Ectodermal cell (in vitro differentiated cells): ENCODE measurements around the gene NEAT1.

Source experiments
- H3K27ac ChIP-seq: 2 replicates; pipeline ENCODE4 v1.7.0; 2013; ENCODE audit warnings: mild to moderate bottlenecking, low read depth, low read length; ENCODE audit not compliant: insufficient read depth, poor library complexity, severe bottlenecking
- H3K27me3 ChIP-seq: 2 replicates; pipeline ENCODE4 v1.7.0; 2013; ENCODE audit warnings: mild to moderate bottlenecking, low read length; ENCODE audit not compliant: insufficient read depth, control insufficient read depth, poor library complexity, severe bottlenecking
- H3K36me3 ChIP-seq: one replicate; pipeline ENCODE4 v1.7.0; 2013; ENCODE audit warnings: low read length; ENCODE audit not compliant: control insufficient read depth, insufficient read depth
- H3K4me1 ChIP-seq: one replicate; pipeline ENCODE4 v1.7.0; 2013; ENCODE audit warnings: low read length; ENCODE audit not compliant: control insufficient read depth, insufficient read depth
- H3K4me3 ChIP-seq: 2 replicates; pipeline ENCODE4 v1.7.0; 2013; ENCODE audit warnings: low read depth, low read length, control low read depth; ENCODE audit not compliant: insufficient read depth
- H3K9me3 ChIP-seq: 2 replicates; pipeline ENCODE4 v1.7.0; 2013; ENCODE audit warnings: mild to moderate bottlenecking, low read length, moderate library complexity; ENCODE audit not compliant: control insufficient read depth
- WGBS, 2 experiments: methylation state at CpG; one replicate each; pipeline ENCODE4 v1.1.7; 2013; ENCODE audit warnings: missing lambda C conversion rate in 2 of 2; 5-methylcytosine and 5-hydroxymethylcytosine counted together

NEAT1 gene

DNA sequence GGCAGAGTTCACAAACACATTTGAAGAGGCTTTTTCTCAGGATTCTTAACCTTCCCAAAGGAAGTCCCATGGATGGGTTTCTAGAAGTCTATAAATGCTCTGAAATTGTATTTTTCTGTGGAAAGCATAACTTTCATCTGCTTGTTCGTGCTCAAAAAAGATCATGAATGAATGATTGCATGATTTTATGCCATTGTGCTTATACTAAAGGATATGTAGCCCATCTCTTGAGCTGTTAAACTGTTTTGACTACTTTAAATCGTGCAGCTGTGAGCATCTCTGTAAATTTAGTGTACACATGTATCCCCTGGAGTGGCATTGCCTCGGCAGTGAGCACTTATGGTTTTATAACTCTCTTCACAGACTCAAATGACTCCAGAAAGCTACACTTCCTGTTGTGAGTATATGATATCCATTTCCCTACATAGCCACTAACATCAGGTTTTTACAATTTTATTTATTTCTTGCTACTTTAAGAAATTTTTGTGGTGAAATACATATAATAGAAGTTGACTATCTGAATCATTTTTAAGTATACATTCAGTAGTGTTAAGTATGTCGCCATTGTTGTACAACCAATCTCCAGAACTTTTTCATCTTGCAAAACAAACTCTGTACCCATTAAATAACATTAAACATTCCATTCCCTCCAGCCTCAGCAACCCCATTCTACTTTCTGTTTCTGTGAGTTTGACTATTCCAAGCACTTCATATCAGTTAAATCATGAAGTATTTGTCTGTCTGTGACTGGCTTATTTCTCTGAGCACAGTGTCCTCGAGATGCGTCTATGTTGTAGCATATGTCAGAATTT, 8.0 kb downstream of the NEAT1 start:
- peaks cover 16% of the 10 kb centered on the region for H3K4me1 ChIP-seq
- no peak overlapping the region for H3K27ac ChIP-seq
- WGBS, 2 experiments = 89 to 97% methylated on average over 4 to 6 of the region's 6 CpGs
- H3K27me3 ChIP-seq = no peaks in the 10 kb centered on the region
- H3K9me3 ChIP-seq = no peaks in the 10 kb centered on the region
- no peaks in the 10 kb centered on the region for H3K36me3 ChIP-seq
- no peak overlapping the region for H3K4me3 ChIP-seq

DNA sequence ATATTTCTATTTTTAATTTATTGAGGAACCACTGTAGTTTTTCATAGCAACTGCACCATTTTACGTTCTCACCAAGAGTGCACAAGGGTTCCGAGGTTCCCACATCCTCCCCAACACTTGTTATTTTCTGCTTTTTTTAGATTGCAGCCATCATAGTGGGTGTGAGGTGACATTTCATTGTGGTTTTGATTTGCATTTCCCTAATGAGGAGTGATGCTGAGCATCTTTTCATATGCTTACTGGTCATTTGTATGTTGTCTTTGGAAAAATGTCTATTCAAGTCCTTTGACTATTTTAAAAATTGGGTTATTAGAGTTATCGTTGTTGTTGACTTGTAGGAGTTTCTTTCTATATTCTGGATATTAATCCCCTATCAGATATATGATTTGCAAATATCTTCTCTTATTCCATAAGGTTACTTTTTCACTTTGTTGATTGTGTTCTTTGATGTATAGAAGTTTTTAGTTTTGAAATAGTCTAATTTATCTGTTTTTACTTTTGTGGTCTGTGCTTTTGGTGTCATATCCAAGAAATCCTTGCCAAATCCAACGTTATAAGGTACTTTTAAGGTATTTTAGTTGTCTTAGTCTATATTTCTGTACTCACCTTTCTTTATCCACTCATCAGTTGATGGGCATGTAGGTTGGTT, 9.0 kb downstream of the NEAT1 start:
- Histone ChIP-seq H3K9me3 (no peaks in the 10 kb centered on the region), H3K4me1 (peaks cover 7% of the 10 kb centered on the region), H3K4me3 (no peak overlapping the region), H3K36me3 (no peaks in the 10 kb centered on the region), H3K27ac (no peak overlapping the region), H3K27me3 (no peaks in the 10 kb centered on the region)
- WGBS, 2 experiments = 92 to 93% methylated on average over 3 of the region's 4 CpGs

DNA sequence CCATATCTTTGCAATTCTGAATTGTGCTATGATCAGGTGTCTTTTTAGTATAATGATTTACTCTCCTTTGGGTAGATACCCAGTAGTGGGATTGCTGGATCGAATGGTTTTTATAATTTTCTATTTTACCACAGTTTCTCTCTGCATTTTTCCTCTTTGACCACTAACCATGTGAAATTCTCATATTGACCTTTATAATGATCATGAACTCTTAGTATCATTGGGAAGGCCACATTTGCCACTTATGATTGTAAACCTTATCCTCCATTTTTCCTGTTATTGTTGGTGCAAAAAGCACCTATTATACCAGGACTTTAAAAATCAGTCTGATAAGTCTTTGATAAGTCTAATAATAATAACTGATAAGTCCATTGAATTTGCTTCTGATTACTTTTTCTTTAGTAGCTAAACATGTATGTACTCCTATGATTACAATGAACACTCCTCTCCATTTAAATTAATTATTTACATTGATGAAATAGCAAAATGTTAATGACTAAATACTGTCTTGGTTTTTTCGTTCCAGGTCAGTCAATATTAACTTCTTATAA, 9.6 kb downstream of the NEAT1 start:
- H3K9me3 ChIP-seq = no peaks in the 10 kb centered on the region
- no peak overlapping the region for H3K4me3 ChIP-seq
- WGBS, 2 experiments = 93% methylated on average over 1 of the region's 2 CpGs; no CpG with 5 or more reads in 1 of the 2 experiments
- H3K4me1 ChIP-seq = peaks cover 6% of the 10 kb centered on the region
- H3K27me3 ChIP-seq = no peaks in the 10 kb centered on the region
- no peaks in the 10 kb centered on the region for H3K36me3 ChIP-seq
- H3K27ac ChIP-seq = no peak overlapping the region

DNA sequence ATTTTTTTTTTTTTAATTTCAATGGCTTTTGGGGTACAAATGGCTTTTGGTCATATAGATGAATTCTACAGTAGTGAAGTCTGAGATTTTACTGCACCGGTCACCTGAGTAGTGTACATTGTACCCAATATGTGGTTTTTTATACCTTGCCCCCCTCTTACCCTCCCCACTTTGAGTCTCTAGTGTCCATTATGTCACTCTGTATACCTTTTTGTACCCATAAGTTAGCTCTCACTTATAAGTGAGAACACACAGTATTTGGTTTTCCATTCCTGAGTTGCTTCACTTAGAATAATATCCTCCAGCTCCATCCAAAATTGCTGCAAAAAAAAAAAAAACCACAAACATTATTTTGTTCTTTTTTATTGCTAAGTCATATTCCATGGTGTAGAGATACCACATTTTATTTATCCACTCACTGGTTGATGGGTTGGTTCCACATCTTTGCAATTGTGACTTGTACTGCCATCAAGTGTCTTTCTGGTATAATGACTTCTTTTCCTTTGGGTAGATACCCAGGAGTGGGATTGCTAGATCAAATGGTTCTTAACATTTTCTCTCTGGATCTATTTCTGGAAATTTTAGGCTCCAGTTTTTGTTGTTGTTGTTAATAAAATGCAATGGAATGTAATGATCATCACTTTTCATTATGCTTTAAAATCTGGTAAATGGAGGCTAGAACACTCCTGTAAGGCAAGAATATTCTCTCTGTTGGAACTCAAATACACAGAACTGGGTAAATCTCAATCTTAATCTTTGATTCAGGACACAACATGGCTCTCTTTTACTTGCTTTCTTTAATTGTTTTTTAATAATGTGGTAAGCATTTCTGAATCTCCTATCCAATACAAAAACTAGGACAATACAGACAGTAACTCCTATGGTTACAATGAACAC, 10.3 kb downstream of the NEAT1 start:
- Histone ChIP-seq H3K27me3 (no peaks in the 10 kb centered on the region), H3K36me3 (no peaks in the 10 kb centered on the region), H3K27ac (no peak overlapping the region), H3K4me3 (no peak overlapping the region), H3K9me3 (no peaks in the 10 kb centered on the region), H3K4me1 (peaks cover 3% of the 10 kb centered on the region)
- WGBS, 2 experiments = 96 to 100% methylated on average over 1 of the region's 1 CpG

DNA sequence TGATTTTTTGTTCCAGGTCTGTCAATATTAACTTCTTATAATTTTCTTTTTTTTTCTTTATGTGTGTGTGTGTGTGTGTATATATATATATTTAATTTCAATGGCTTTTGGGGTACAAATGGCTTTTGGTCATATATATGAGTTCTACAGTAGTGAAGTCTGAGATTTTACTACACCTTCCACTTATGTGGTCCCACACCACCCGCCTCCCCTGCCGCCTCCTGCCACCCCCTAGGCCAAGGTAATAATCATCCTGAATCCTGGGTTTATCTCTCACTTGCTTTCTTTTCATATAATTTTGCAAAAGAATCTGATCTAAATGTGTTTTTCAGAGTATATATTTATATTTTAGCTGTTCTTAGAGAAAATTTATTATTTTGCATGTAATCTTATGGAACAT, 11.1 kb downstream of the NEAT1 start:
- H3K4me3 ChIP-seq = no peak overlapping the region
- WGBS, 2 experiments = 100% methylated on average over 2 of the region's 2 CpGs
- H3K9me3 ChIP-seq = no peaks in the 10 kb centered on the region
- H3K4me1 ChIP-seq = peaks cover 3% of the 10 kb centered on the region
- no peaks in the 10 kb centered on the region for H3K36me3 ChIP-seq
- H3K27ac ChIP-seq = no peak overlapping the region
- H3K27me3 ChIP-seq = no peaks in the 10 kb centered on the region

DNA sequence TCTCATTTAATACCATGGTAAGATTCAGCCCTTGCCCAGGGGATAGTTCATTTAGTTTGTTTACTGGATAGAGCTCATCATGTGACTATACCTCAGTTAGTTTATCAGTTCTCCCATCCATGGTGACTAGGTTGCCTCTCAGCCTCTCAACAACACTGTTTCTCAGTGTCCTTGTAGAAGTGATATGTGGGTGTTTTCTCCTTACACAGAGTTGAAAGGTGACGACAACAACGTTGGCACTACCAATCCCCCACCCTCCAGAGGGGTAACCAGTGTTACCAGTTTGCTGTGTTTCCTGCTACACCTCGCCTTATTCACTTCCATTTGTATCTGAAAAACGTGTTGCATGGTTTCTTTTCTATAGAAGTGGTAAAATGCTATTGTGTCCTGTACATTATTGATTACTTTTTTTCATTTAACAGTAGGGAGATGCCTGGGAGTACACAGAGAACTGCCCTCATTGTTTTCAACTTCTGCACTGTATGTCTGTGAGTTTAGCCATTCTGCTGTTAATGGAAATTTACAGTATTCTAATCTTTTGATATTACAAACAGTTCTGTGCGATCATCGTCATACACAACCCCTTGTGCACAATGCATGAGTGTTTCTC, 11.6 kb downstream of the NEAT1 start:
- H3K4me3 ChIP-seq = no peak overlapping the region
- H3K36me3 ChIP-seq = no peaks in the 10 kb centered on the region
- H3K27ac ChIP-seq = no peak overlapping the region
- 78 to 94% methylated on average over 6 of the region's 6 CpGs for WGBS, 2 experiments
- peaks cover 3% of the 10 kb centered on the region for H3K4me1 ChIP-seq
- no peaks in the 10 kb centered on the region for H3K9me3 ChIP-seq
- no peaks in the 10 kb centered on the region for H3K27me3 ChIP-seq

DNA sequence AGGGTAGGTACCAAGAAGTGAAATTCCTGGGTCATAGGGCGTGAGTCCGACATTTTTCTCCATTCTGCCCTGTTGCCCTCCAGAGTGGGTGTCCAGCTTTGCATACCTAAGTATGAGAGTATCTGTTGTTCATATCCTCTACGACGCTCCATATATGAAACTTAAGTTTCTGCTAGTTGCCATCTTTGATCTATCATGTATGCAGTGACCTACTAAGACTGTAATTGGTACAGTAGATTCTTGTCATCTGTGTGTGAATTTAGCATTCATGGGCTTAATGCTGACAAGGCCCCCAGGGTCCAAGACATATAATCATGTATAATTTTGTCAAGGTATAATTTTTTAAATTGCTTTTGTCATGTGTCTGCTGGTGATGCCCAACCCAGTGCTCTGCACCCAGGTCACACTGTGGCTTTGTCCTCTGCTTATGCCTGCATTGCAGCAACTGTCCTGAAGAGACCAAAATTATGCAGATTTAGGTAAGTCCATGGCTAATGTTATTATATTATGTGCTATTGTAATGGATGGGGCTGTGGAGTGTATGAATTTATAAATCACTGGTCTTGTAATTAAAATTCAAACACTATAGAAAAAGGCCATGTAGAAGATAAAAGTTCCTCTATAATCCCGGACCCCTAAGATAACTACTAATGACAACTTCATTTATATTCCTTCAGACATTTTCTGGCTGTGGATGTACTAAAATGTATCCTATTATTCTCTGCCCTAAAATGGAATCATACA, 12.2 kb downstream of the NEAT1 start:
- Histone ChIP-seq H3K27me3 (no peaks in the 10 kb centered on the region), H3K36me3 (no peaks in the 10 kb centered on the region), H3K4me3 (no peak overlapping the region), H3K4me1 (peaks cover under 1% of the 10 kb centered on the region), H3K27ac (no peak overlapping the region), H3K9me3 (no peaks in the 10 kb centered on the region)
- WGBS, 2 experiments = 96 to 98% methylated on average over 4 to 5 of the region's 5 CpGs

DNA sequence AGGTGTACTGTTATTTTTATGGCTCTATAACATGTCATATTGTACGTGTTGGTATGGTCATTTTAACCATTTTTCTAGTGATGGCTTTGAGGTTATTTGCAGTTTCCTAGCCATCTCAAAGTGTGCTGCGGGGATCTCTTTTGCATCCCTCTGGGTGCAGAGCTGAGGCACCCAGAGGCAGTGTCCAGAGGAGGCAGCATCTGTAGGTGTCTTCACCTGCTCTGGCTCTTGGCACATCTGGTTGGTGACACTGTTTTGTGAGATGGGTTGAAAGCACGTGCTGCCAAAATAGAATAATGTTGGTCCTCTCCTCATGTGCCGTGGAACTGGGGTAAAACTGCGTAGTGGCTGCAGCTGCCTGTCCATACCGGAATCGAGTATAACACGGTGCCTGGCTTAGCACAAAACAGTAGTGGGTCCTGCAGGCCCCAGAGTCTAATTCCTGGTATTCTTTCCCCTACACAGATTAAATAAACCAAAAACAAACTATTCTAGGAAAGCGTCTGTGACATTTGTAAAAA, 12.9 kb downstream of the NEAT1 start:
- no peak overlapping the region for H3K27ac ChIP-seq
- WGBS, 2 experiments = 92 to 94% methylated on average over 9 of the region's 9 CpGs
- no peaks in the 10 kb centered on the region for H3K9me3 ChIP-seq
- H3K36me3 ChIP-seq = no peaks in the 10 kb centered on the region
- no peaks in the 10 kb centered on the region for H3K4me1 ChIP-seq
- H3K27me3 ChIP-seq = no peaks in the 10 kb centered on the region
- H3K4me3 ChIP-seq = no peak overlapping the region

DNA sequence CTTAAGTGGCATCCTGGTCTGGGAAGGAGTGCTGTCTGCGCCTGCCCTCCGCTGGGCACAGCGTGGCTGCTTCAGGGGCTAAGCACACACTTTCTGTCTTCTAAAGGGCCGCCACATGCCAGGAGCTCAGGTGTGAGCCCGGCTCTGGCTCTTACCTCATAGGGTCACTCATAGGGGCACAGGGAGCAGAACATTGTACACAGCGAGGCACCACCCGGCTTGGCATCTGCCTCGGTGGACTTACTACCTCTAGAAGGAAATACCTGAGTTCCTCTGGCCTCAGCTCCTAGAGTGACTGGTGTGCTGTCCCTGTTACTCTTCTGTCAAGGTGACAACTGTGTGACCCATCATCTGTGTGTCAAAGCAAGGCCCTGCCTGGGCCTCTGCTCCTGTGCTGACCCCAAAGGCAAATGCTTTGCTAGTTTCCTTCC, 13.4 kb downstream of the NEAT1 start:
- WGBS, 2 experiments = 93 to 95% methylated on average over 8 of the region's 8 CpGs
- no peaks in the 10 kb centered on the region for H3K9me3 ChIP-seq
- no peaks in the 10 kb centered on the region for H3K4me1 ChIP-seq
- H3K27ac ChIP-seq = no peak overlapping the region
- H3K4me3 ChIP-seq = no peak overlapping the region
- H3K36me3 ChIP-seq = no peaks in the 10 kb centered on the region
- no peaks in the 10 kb centered on the region for H3K27me3 ChIP-seq
